ENCODE results near the gene NUTM1. TPM values are rescaled to one million over a fixed set of nuclear protein-coding genes. Genes with fewer than 3 reads are reported as not detected.
A peak's percentile ranks its signal among the peaks of the same experiment; 100 is the strongest.

Gene NUTM1
- total RNA-seq = not detected

- ATAC-seq (ENCODE audit: low FRiP score in 2 of 2) = peak; percentile 97
- Histone ChIP-seq H3K27ac (peak within 1 kb of the TSS; percentile 90 to 97 (median 93)), H3K36me3 (peaks cover 0 to 21% (median 1%) of the 10 kb centered on the region in 4 donors), H3K27me3 (no peaks in the 10 kb centered on the region), H3K4me3 (peak within 1 kb of the TSS; percentile 59 to 85 (median 74)), H3K9me3 (no peaks in the 10 kb centered on the region), H3K4me1 (peaks cover 11 to 22% (median 18%) of the 10 kb centered on the region in 4 donors)
- peak; percentile 79 to 94 for DNase-seq
- WGBS, 2 donors = 2% methylated on average over 38 of the region's 38 CpGs
- peak; percentile 80 to 96 (median 94) for TF ChIP-seq CTCF (IDR thresholded peaks at IDR 0.05)
- peak in 3 of 4 donors; percentile 61 to 87 (median 74) for TF ChIP-seq POLR2A (IDR thresholded peaks at IDR 0.05)
- TF ChIP-seq POLR2AphosphoS5 (IDR thresholded peaks at IDR 0.05) = peak; percentile 95 to 96
- peak in 1 of 4 donors; percentile 71 for TF ChIP-seq EP300 (IDR thresholded peaks at IDR 0.05)
These were observed at the start of gene NUTM1, which contains the start of gene NOP10 for GRCh38 chr15:34342737-34343575. Gene NUTM1 (plus strand): TSS chr15:34343315. CDS start chr15:34343697, 382 bp downstream. Gene NOP10 (minus strand): TSS chr15:34343136. CDS start chr15:34343073, 63 bp downstream.

- Histone ChIP-seq H3K27ac (no peak overlapping the region), H3K4me3 (no peak overlapping the region), H3K4me1 (peaks cover 0 to 5% (median 1%) of the 10 kb centered on the region in 4 donors), H3K36me3 (peaks cover 0 to 6% (median 0%) of the 10 kb centered on the region in 4 donors), H3K27me3 (no peaks in the 10 kb centered on the region), H3K9me3 (no peaks in the 10 kb centered on the region)
- TF ChIP-seq EP300 (IDR thresholded peaks at IDR 0.05) = no peak
- no peak for TF ChIP-seq POLR2A (IDR thresholded peaks at IDR 0.05)
- TF ChIP-seq POLR2AphosphoS5 (IDR thresholded peaks at IDR 0.05) = no peak
- no peak for TF ChIP-seq CTCF (IDR thresholded peaks at IDR 0.05)
- ATAC-seq (ENCODE audit: low FRiP score in 2 of 2) (no peak), DNase-seq (no peak)
- WGBS, 2 donors = 24 to 27% methylated on average over 1 of the region's 1 CpG
These were observed 46.1 kb upstream of the NUTM1 start for GRCh38 chr15:34297059-34297458.

GRCh38 chr15:34301058-34301457 is 42.1 kb upstream of the NUTM1 start:
- H3K27me3 ChIP-seq = no peaks in the 10 kb centered on the region
- no peak for TF ChIP-seq POLR2A (IDR thresholded peaks at IDR 0.05)
- TF ChIP-seq CTCF (IDR thresholded peaks at IDR 0.05) = no peak
- TF ChIP-seq POLR2AphosphoS5 (IDR thresholded peaks at IDR 0.05) = no peak
- TF ChIP-seq EP300 (IDR thresholded peaks at IDR 0.05) = no peak
- 84 to 97% methylated on average over 3 of the region's 3 CpGs for WGBS, 2 donors
- H3K27ac ChIP-seq = no peak overlapping the region
- H3K9me3 ChIP-seq = no peaks in the 10 kb centered on the region
- no peak for DNase-seq
- no peak for ATAC-seq (ENCODE audit: low FRiP score in 2 of 2)
- H3K36me3 ChIP-seq = no peaks in the 10 kb centered on the region
- no peak overlapping the region for H3K4me3 ChIP-seq
- H3K4me1 ChIP-seq = peaks cover 0 to 5% (median 3%) of the 10 kb centered on the region in 4 donors

GRCh38 chr15:34304613-34305012 is 38.5 kb upstream of the NUTM1 start:
- ATAC-seq (ENCODE audit: low FRiP score in 2 of 2) (no peak), DNase-seq (no peak)
- H3K4me3 ChIP-seq = no peak overlapping the region
- no peak for TF ChIP-seq POLR2A (IDR thresholded peaks at IDR 0.05)
- TF ChIP-seq POLR2AphosphoS5 (IDR thresholded peaks at IDR 0.05) = no peak
- TF ChIP-seq EP300 (IDR thresholded peaks at IDR 0.05) = no peak
- no peak for TF ChIP-seq CTCF (IDR thresholded peaks at IDR 0.05)
- H3K27ac ChIP-seq = no peak overlapping the region
- H3K9me3 ChIP-seq = no peaks in the 10 kb centered on the region
- H3K27me3 ChIP-seq = no peaks in the 10 kb centered on the region
- peaks cover 0 to 4% (median 0%) of the 10 kb centered on the region in 4 donors for H3K36me3 ChIP-seq
- peaks cover 0 to 3% (median 0%) of the 10 kb centered on the region in 4 donors for H3K4me1 ChIP-seq

All from upper lobe of left lung (tissue), 6 donors.